ENCODE results near the gene SUPT20H.

DNA sequence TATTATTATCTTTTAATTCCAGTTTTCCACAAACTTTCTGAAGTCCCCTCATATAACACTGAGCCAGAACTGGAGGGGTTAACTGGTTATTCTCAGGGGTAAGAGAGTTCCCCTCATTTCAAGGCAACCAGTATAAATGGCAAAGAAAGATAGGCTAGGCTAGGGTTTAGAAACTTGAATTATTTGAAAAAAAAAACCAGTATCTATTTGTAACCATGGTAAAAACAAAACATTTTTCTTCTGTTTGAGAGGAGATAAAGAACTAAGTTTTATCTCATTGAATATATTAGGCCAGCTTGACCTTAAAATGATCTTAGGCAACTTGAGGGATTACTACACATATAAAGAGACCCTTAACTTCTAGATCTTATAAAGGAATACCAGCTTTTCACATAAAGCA lies 19.6 kb downstream of the SUPT20H start:
- TF ChIP-seq, protein P1, sequence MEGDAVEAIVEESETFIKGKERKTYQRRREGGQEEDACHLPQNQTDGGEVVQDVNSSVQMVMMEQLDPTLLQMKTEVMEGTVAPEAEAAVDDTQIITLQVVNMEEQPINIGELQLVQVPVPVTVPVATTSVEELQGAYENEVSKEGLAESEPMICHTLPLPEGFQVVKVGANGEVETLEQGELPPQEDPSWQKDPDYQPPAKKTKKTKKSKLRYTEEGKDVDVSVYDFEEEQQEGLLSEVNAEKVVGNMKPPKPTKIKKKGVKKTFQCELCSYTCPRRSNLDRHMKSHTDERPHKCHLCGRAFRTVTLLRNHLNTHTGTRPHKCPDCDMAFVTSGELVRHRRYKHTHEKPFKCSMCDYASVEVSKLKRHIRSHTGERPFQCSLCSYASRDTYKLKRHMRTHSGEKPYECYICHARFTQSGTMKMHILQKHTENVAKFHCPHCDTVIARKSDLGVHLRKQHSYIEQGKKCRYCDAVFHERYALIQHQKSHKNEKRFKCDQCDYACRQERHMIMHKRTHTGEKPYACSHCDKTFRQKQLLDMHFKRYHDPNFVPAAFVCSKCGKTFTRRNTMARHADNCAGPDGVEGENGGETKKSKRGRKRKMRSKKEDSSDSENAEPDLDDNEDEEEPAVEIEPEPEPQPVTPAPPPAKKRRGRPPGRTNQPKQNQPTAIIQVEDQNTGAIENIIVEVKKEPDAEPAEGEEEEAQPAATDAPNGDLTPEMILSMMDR (conservative IDR thresholded peaks at IDR 0.05; ENCODE audit: low read depth, low read length) = no peak
- TF ChIP-seq, protein P2, sequence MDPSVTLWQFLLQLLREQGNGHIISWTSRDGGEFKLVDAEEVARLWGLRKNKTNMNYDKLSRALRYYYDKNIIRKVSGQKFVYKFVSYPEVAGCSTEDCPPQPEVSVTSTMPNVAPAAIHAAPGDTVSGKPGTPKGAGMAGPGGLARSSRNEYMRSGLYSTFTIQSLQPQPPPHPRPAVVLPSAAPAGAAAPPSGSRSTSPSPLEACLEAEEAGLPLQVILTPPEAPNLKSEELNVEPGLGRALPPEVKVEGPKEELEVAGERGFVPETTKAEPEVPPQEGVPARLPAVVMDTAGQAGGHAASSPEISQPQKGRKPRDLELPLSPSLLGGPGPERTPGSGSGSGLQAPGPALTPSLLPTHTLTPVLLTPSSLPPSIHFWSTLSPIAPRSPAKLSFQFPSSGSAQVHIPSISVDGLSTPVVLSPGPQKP (IDR thresholded peaks at IDR 0.05; ENCODE audit: borderline replicate concordance, low read depth, low read length) = no peak
- TF ChIP-seq POLR2A (IDR thresholded peaks at IDR 0.05; ENCODE audit: low read depth, low read length) = no peak
- no peak for TF ChIP-seq CEBPB (IDR thresholded peaks at IDR 0.05; ENCODE audit: low read depth, low read length)
- TF ChIP-seq MXI1 (IDR thresholded peaks at IDR 0.05; ENCODE audit: borderline replicate concordance, low read depth, low read length) = no peak
- TF ChIP-seq RFX5 (IDR thresholded peaks at IDR 0.05; ENCODE audit: low read depth, low read length) = no peak
- TF ChIP-seq FOS (IDR thresholded peaks at IDR 0.05; ENCODE audit: low read depth, low read length) = no peak
- no peak for TF ChIP-seq SMC3 (IDR thresholded peaks at IDR 0.05; ENCODE audit: low read depth, low read length)
- TF ChIP-seq CHD1 (IDR thresholded peaks at IDR 0.05; ENCODE audit: low read depth, low read length) = no peak
- no peak for TF ChIP-seq BHLHE40 (IDR thresholded peaks at IDR 0.05; ENCODE audit: low read depth, low read length)
- TF ChIP-seq, protein P3, sequence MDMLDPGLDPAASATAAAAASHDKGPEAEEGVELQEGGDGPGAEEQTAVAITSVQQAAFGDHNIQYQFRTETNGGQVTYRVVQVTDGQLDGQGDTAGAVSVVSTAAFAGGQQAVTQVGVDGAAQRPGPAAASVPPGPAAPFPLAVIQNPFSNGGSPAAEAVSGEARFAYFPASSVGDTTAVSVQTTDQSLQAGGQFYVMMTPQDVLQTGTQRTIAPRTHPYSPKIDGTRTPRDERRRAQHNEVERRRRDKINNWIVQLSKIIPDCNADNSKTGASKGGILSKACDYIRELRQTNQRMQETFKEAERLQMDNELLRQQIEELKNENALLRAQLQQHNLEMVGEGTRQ (IDR thresholded peaks at IDR 0.05; ENCODE audit: low read depth, low read length) = no peak
- TF ChIP-seq RAD21 (IDR thresholded peaks at IDR 0.05; ENCODE audit: low read length) = no peak

Measured in IMR-90 (cell line).